ENCODE results near the gene DECR2.

DECR2 gene

GRCh38 chr16:364595-365491 is 36.8 kb upstream of the DECR2 start:
- no peak for DNase-seq (ENCODE audit: extremely low read depth in 1 of 2, low read depth in 1 of 2)

- DNase-seq (ENCODE audit: extremely low read depth in 1 of 2, low read depth in 1 of 2), result no peak
These were observed 35.2 kb upstream of the DECR2 start for GRCh38 chr16:366476-366875.

- no peak for DNase-seq (ENCODE audit: extremely low read depth in 1 of 2, low read depth in 1 of 2)
These were observed 34.3 kb upstream of the DECR2 start for GRCh38 chr16:367333-367903.

- DNase-seq (ENCODE audit: extremely low read depth in 1 of 2, low read depth in 1 of 2), result no peak
These were observed 33.1 kb upstream of the DECR2 start for GRCh38 chr16:368388-369158.

- no peak for DNase-seq (ENCODE audit: extremely low read depth in 1 of 2, low read depth in 1 of 2)
These were observed 32.3 kb upstream of the DECR2 start for GRCh38 chr16:369275-369865.

- no peak for DNase-seq (ENCODE audit: extremely low read depth in 1 of 2, low read depth in 1 of 2)
These were observed 31.7 kb upstream of the DECR2 start for GRCh38 chr16:369866-370436.

- peak; percentile 79 to 90 for DNase-seq (ENCODE audit: extremely low read depth in 1 of 2, low read depth in 1 of 2)
These were observed 31.2 kb upstream of the DECR2 start, which contains the start of gene MRPL28 for GRCh38 chr16:370443-370842. Gene MRPL28 (minus strand): TSS chr16:370538. CDS start chr16:370218, 320 bp downstream.

- DNase-seq (ENCODE audit: extremely low read depth in 1 of 2, low read depth in 1 of 2), result no peak
These were observed 30.6 kb upstream of the DECR2 start for GRCh38 chr16:370979-371514.

GRCh38 chr16:371515-372301 is 30.0 kb upstream of the DECR2 start:
- DNase-seq (ENCODE audit: extremely low read depth in 1 of 2, low read depth in 1 of 2), result no peak

- no peak for DNase-seq (ENCODE audit: extremely low read depth in 1 of 2, low read depth in 1 of 2)
These were observed 29.2 kb upstream of the DECR2 start for GRCh38 chr16:372302-372983.

GRCh38 chr16:373020-373598 is 28.6 kb upstream of the DECR2 start:
- no peak for DNase-seq (ENCODE audit: extremely low read depth in 1 of 2, low read depth in 1 of 2)

GRCh38 chr16:373848-374615 is 27.7 kb upstream of the DECR2 start:
- DNase-seq (ENCODE audit: extremely low read depth in 1 of 2, low read depth in 1 of 2), result no peak

- no peak for DNase-seq (ENCODE audit: extremely low read depth in 1 of 2, low read depth in 1 of 2)
These were observed 27.1 kb upstream of the DECR2 start for GRCh38 chr16:374616-374926.

- no peak for DNase-seq (ENCODE audit: extremely low read depth in 1 of 2, low read depth in 1 of 2)
These were observed 26.5 kb upstream of the DECR2 start for GRCh38 chr16:375212-375611.

- DNase-seq (ENCODE audit: extremely low read depth in 1 of 2, low read depth in 1 of 2), result no peak
These were observed 25.5 kb upstream of the DECR2 start for GRCh38 chr16:375927-376816.

GRCh38 chr16:376817-377418 is 24.8 kb upstream of the DECR2 start:
- DNase-seq (ENCODE audit: extremely low read depth in 1 of 2, low read depth in 1 of 2), result no peak

GRCh38 chr16:377419-377951 is 24.2 kb upstream of the DECR2 start:
- no peak for DNase-seq (ENCODE audit: extremely low read depth in 1 of 2, low read depth in 1 of 2)
